Lower leg skin (tissue), 3 donors: ENCODE results near the gene IL36RN.

ENCODE experiments used
- CTCF ChIP-seq, 3 donors: fragments of 450-650 bp; IDR thresholded peaks; one replicate each; pipeline ENCODE4 v1.5.1; 2016; ENCODE audit warnings: antibody characterized with exemption in 3 of 3, mild to moderate bottlenecking in 3 of 3, moderate library complexity in 2 of 3
- POLR2A ChIP-seq, 2 donors: fragments of 450-650 bp; IDR thresholded peaks; one replicate each; pipeline ENCODE4 v1.6.1; 2016 to 2017; ENCODE audit warnings: antibody characterized with exemption in 2 of 2, mild to moderate bottlenecking in 1 of 2, moderate library complexity in 1 of 2

GRCh38 chr2:113024764-113025163 is 34.2 kb upstream of the IL36RN start:
- TF ChIP-seq CTCF (IDR thresholded peaks at IDR 0.05), result no peak
- TF ChIP-seq POLR2A (IDR thresholded peaks at IDR 0.05), result no peak
